ENCODE results near the gene RAI1. TPM values are rescaled to one million over a fixed set of nuclear protein-coding genes. Genes with fewer than 3 reads are reported as not detected.
A peak's percentile ranks its signal among the peaks of the same experiment; 100 is the strongest.
"Not testable (repeated sequence)": the region's sequence is repeated elsewhere in the genome, so short reads cannot be mapped to it uniquely, and the experiment has no call there.

Gene RAI1, protein sequence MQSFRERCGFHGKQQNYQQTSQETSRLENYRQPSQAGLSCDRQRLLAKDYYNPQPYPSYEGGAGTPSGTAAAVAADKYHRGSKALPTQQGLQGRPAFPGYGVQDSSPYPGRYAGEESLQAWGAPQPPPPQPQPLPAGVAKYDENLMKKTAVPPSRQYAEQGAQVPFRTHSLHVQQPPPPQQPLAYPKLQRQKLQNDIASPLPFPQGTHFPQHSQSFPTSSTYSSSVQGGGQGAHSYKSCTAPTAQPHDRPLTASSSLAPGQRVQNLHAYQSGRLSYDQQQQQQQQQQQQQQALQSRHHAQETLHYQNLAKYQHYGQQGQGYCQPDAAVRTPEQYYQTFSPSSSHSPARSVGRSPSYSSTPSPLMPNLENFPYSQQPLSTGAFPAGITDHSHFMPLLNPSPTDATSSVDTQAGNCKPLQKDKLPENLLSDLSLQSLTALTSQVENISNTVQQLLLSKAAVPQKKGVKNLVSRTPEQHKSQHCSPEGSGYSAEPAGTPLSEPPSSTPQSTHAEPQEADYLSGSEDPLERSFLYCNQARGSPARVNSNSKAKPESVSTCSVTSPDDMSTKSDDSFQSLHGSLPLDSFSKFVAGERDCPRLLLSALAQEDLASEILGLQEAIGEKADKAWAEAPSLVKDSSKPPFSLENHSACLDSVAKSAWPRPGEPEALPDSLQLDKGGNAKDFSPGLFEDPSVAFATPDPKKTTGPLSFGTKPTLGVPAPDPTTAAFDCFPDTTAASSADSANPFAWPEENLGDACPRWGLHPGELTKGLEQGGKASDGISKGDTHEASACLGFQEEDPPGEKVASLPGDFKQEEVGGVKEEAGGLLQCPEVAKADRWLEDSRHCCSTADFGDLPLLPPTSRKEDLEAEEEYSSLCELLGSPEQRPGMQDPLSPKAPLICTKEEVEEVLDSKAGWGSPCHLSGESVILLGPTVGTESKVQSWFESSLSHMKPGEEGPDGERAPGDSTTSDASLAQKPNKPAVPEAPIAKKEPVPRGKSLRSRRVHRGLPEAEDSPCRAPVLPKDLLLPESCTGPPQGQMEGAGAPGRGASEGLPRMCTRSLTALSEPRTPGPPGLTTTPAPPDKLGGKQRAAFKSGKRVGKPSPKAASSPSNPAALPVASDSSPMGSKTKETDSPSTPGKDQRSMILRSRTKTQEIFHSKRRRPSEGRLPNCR (N-terminal part only)
- total RNA-seq, result 10 to 100 TPM; 19.9 to 22.4 (median 20.1) TPM

DNA sequence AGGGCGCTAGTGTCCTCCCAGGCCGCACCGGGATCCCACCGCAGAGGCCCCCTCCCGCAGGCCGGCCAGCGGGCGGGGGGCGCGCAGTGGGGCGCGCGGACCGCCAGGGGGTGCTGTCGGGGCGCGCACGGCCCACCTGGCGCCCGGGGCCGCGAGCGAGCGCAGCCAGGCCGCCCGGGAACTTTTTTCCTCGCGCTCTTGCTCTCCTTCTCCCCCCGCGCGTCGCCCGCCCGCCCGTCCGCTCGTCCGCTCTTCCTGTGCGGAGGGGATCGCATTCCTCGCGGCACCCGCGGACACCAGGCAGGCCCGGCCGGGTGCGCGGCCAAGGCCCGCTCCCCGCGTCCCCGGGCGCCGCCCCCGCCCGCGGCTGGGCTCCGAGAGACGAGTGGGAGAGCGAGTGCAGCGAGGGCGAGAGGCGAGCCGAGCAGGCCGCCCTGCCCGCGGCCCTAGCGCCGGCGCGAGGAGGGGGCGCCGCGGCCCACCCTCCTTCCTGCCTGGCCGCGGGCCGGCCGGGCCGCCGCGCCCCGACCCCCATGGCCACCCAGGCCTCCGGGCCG, at the start of gene RAI1:
TSS of gene RAI1 (plus strand) at position 272 of the 557 bp plus-strand sequence. CDS start 111,491 bp downstream, outside the sequence.
- no peaks in the 10 kb centered on the region for H3K27me3 Mint-ChIP-seq (ENCODE audit: low read depth)
- no peaks in the 10 kb centered on the region for H3K9me3 Mint-ChIP-seq
- ATAC-seq (peak; percentile 71 to 72), DNase-seq (peak; percentile 65)
- peaks cover 30% of the 10 kb centered on the region for H3K4me1 Mint-ChIP-seq (ENCODE audit: low read depth)
- peak within 1 kb of the TSS; percentile 87 for H3K4me3 Mint-ChIP-seq
- H3K36me3 Mint-ChIP-seq (ENCODE audit: insufficient read depth), result no peaks in the 10 kb centered on the region

DNA sequence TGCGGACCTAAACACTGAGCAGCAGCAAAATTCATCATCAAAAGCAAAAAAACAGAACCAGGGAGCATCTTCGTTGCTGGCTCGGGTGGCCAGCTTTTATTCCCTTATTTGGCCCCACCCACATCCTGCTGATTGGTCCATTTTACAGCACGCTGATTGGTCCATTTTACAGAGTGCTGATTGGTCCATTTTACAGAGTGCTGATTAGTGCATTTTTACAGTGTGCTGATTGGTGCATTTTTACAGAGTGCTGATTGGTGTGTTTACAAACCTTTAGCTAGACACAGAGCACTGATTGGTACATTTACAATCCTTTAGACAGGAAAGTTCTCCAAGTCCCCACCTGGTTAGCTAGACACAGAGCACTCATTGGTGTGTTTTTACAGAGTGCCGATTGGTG, 48.6 kb upstream of the RAI1 start:
- H3K36me3 Mint-ChIP-seq (ENCODE audit: insufficient read depth); H3K4me1 Mint-ChIP-seq (ENCODE audit: low read depth); DNase-seq; H3K4me3 Mint-ChIP-seq; H3K9me3 Mint-ChIP-seq; ATAC-seq; H3K27me3 Mint-ChIP-seq (ENCODE audit: low read depth): not testable (repeated sequence)

DNA sequence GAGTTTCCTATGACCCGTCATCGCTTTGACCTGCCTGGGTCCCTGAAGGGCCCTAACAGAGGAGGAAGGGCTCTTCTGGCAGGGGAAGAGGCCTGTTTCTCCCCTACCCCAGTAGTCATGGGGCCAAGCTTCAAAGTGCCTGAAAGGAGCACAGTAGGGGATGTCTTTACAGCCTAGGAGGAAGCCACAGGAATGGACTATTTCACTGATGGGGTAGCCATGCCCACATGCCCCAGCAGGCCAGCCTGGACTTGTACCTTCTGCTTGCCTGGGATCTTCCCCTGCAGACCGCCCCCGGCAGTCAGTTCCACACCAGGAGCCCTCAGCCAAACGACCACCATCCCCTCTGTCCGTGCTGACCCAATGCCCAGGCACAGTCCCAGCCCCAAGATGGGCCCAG, 47.9 kb upstream of the RAI1 start:
- Mint-ChIP-seq H3K9me3 (no peaks in the 10 kb centered on the region), H3K36me3 (ENCODE audit: insufficient read depth) (no peaks in the 10 kb centered on the region), H3K4me3 (no peak overlapping the region), H3K4me1 (ENCODE audit: low read depth) (peaks cover 9% of the 10 kb centered on the region), H3K27me3 (ENCODE audit: low read depth) (peaks cover 2% of the 10 kb centered on the region)
- DNase-seq (no peak), ATAC-seq (no peak)

DNA sequence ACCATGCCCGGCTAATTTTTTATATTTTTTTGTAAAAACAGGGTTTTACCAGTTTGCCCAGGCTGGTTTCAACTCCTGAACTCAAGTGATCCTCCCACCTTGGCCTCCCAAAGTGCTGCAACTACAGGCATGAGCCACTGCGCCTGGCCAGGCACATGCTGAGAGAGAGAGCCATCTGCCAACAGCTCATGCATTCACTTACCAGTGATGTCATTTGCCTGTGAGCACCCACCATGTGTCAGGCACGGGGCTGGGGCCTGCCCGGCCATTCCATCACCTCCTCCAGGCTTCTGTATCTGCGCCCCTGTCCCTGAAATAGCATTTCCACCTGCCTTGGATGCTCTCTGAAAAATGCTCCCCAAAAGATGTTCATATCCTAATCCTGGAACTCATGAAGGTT, 46.1 kb upstream of the RAI1 start:
- Mint-ChIP-seq H3K4me3 (no peak overlapping the region), H3K9me3 (no peaks in the 10 kb centered on the region), H3K4me1 (ENCODE audit: low read depth) (no peaks in the 10 kb centered on the region), H3K27me3 (ENCODE audit: low read depth) (peaks cover 2% of the 10 kb centered on the region), H3K36me3 (ENCODE audit: insufficient read depth) (no peaks in the 10 kb centered on the region)
- ATAC-seq (no peak), DNase-seq (no peak)

DNA sequence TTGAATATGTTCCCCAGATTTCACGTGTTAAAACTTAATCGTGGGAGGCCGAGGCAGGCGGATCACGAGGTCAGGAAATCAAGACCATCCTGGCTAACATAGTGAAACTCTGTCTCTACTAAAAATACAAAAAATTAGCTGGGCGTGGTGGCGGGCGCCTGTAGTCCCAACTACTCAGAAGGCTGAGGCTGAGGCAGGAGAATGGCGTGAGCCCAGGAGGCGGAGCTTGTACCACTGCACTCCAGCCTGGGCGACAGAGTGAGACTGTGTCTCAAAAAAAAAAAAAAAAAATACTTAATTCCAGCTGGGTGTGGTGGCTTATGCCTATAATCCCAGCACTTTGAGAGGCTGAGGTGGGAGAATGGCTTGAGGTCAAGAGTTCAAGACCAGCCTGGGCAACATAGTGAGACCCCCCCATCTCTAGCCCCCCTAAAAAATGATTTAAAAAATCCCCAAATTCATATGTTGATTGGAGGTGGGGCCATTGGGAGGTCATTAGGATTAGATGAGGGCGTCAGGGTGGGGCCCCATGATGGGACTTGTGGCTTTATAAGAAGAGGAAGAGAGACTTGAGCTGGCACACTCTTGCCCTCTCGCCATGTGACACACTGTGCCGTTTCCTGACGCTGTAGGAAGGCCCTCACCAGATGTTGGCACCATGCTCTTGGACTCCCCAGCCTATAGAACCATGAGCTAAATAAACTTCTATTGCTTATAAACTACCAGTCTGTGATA, 45.6 kb upstream of the RAI1 start:
- not testable (repeated sequence) for H3K4me1 Mint-ChIP-seq (ENCODE audit: low read depth); H3K36me3 Mint-ChIP-seq (ENCODE audit: insufficient read depth)

DNA sequence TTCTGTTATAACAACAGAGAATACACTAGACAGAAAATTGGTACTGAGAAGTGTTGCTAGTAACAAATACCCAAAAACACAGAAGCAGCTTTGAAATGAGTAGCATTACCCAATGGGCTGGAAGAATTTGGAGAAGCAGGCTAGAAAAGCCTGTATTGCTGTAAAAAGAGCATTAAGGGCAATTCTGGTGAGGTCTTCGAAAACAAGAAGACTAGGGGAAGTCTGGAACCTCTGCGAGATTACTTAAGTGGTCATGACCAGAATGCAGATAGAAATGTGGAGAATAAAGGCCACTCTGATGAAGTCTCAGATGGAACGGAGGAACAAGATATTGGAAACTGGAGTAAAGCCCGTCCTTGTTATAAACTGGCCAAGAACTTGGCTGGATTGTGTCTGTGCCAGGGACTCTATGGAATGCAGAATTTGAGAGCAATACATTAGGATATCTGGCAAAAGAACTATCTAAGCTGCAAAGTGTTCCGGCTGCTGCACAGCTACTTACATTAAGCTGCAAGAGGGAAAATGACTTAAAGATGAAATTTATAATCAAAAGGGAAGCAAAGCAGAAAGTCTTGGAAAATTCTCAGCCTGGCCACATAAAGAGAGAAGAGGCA, 44.9 kb upstream of the RAI1 start:
- no peak for DNase-seq
- no peak for ATAC-seq
- Mint-ChIP-seq H3K4me1 (ENCODE audit: low read depth) (no peaks in the 10 kb centered on the region), H3K27me3 (ENCODE audit: low read depth) (peaks cover 2% of the 10 kb centered on the region), H3K36me3 (ENCODE audit: insufficient read depth) (no peaks in the 10 kb centered on the region), H3K4me3 (no peak overlapping the region), H3K9me3 (no peaks in the 10 kb centered on the region)

More for the DNA sequence above, 45.6 kb upstream of the RAI1 start:
- not testable (repeated sequence) for ATAC-seq; H3K4me3 Mint-ChIP-seq; H3K27me3 Mint-ChIP-seq (ENCODE audit: low read depth); H3K9me3 Mint-ChIP-seq; DNase-seq

DNA sequence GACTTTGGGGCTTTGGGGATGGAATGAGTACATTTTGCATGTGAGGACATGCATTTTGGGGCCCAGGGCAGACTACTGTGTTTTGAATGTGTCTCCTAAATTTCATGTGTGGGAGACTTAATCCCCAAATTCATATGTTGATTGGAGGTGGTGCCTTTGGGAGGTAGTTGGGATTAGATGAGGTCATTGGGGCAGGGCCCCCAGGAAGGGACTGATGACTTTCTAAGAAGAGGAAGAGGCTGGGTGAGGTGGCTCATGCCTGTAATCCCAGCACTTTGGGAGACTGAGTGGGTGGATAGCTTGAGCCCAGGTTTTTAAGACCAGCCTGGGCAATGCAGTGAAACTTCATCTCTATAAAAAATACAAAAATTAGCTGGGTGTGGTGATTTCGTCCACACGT, 42.8 kb upstream of the RAI1 start:
- no peak for DNase-seq
- H3K9me3 Mint-ChIP-seq, result no peaks in the 10 kb centered on the region
- no peaks in the 10 kb centered on the region for H3K4me1 Mint-ChIP-seq (ENCODE audit: low read depth)
- H3K36me3 Mint-ChIP-seq (ENCODE audit: insufficient read depth), result no peaks in the 10 kb centered on the region
- no peak for ATAC-seq
- peaks cover 2% of the 10 kb centered on the region for H3K27me3 Mint-ChIP-seq (ENCODE audit: low read depth)
- no peak overlapping the region for H3K4me3 Mint-ChIP-seq

DNA sequence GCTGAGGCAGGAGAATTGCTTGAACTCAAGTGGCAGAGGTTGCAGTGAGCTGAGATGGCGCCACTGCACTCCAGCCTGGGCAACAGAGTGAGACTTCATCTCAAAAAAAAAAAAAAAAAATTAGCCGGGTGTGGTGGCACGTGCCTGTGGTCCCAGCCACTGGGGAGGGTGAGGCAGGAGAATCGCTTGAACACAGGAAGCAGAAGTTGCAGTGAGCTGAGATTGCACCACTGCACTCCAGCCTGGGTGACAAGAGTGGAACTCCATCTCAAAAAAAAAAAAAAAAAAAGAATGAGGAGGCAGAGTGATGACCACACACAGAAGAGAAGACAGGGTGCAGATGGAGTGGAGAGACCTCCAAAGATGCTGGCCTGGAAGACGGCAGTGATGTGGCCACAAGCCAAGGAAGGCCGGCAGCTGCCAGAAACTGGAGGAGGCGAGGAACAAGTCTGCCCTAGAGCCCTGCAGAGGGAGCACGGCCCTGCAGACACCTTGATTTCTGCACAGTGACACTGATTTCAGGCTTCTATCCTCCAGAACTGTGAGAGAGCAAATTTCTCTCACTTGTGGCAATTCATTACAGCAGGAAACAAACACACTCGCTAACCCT, 41.5 kb upstream of the RAI1 start:
- DNase-seq; H3K27me3 Mint-ChIP-seq (ENCODE audit: low read depth); H3K4me1 Mint-ChIP-seq (ENCODE audit: low read depth); H3K36me3 Mint-ChIP-seq (ENCODE audit: insufficient read depth); ATAC-seq; H3K9me3 Mint-ChIP-seq; H3K4me3 Mint-ChIP-seq: not testable (repeated sequence)

DNA sequence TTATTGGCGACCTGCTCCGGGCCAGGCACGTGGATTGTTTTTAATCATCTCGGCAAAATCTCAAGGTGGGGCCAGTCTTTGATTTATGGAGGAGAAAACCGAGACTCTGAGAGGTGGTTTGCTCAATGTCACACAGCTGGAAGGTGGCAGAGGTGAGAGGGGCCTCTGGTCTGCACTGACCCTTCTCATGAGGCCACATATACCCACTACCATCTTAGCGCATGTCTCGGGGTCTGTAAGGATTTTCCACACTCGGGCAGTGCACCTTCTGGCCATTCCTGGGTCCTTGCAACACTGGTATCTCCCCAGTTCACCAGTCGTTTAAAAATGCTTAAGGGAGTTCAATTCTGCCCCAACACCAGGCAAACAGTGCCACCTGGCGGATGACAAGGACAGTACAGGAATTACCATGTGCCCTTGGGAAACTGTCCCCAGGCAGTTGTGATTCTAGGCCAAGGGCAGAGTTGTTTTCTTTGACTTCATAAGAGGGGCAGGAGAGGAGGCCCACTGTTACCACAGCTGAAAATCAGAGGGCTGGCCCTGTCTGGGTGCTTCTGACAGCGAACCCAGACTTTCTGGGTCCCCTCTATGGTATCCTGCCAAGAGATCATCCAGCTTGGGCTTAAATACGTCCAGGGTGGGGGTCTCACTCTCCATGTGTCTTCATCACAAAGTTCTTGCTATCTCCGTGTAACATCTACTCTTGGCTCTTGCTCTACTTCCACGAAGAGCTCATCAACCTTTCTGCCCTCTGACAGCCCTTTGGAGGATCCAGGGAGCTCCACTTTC, 39.4 kb upstream of the RAI1 start:
- peak; percentile 79 for DNase-seq
- Mint-ChIP-seq H3K4me3 (no peak overlapping the region), H3K27me3 (ENCODE audit: low read depth) (no peaks in the 10 kb centered on the region), H3K9me3 (no peaks in the 10 kb centered on the region), H3K36me3 (ENCODE audit: insufficient read depth) (no peaks in the 10 kb centered on the region), H3K4me1 (ENCODE audit: low read depth) (no peaks in the 10 kb centered on the region)
- ATAC-seq, result peak; percentile 84 to 90

DNA sequence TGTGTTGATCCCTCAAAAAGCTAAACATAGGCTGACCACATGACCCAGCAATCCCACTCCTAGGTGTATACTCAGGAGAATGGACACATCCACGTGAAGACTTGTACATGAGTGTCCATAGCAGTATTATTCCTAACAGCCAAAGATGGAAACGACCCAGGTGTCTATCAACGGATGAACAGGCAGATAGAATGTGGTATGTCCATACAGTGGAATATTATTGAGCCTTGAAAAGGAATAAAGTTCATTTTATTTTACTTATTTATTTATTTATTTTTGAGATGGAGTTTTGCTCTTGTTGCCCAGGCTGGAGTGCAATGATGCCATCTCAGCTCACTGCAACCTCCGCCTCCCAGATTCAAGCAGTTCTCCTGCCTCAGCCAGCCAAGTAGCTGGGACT, 36.1 kb upstream of the RAI1 start:
- not testable (repeated sequence) for H3K27me3 Mint-ChIP-seq (ENCODE audit: low read depth); H3K9me3 Mint-ChIP-seq; H3K4me3 Mint-ChIP-seq; H3K36me3 Mint-ChIP-seq (ENCODE audit: insufficient read depth); DNase-seq; ATAC-seq; H3K4me1 Mint-ChIP-seq (ENCODE audit: low read depth)

DNA sequence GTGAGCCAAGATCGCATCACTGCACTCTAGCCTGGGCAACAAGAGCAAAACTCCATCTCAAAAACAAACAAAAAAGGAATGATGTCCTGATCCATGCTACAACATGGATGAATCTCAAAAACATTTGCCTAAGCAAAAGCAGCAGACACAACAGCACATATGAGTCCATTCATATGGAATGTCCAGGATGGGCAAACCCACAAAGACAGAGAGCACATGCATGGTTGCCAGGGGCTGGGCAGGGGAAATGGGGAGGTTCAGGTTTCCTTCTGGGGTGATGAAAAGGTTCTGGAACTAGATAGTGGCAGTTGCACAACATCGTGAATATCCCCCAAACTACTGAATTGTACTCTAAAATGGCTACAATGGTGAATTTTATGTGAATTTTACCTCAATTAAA, 35.3 kb upstream of the RAI1 start:
- H3K36me3 Mint-ChIP-seq (ENCODE audit: insufficient read depth), result no peaks in the 10 kb centered on the region
- H3K27me3 Mint-ChIP-seq (ENCODE audit: low read depth), result no peaks in the 10 kb centered on the region
- H3K4me1 Mint-ChIP-seq (ENCODE audit: low read depth), result no peaks in the 10 kb centered on the region
- H3K4me3 Mint-ChIP-seq, result no peak overlapping the region
- ATAC-seq, result no peak
- peaks cover 3% of the 10 kb centered on the region for H3K9me3 Mint-ChIP-seq
- DNase-seq, result no peak

DNA sequence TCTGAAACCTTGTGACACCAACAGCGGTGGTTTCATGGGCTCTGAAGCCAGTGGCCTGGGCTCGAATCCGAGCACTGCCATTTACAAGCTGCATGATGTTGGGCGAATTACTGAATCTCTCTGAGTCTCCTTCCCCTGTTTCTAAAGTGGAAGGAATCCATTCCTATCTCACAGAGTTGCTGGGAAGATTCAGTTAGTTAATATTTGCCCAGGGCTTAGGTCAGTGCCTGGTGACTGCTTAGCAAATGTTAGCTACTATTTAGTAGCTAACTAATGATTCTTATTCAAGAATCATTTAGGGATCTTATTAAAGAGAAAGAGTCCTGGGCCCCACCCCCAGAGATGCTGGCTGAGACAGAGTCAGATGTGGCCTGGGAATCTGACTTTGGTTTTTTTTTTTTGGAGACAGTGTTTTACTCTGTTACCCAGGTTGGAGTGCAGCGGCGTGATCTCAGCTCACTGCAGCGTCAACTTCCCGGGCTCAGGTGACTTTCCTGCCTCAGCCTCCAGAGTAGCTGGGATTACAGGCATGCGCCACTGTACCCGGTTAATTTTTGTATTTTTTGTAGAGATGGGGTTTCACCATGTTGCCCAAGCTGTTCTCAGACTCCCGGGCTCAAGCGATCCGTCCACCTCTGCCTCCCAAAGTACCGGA, 33.6 kb upstream of the RAI1 start:
- Mint-ChIP-seq H3K27me3 (ENCODE audit: low read depth) (no peaks in the 10 kb centered on the region), H3K36me3 (ENCODE audit: insufficient read depth) (no peaks in the 10 kb centered on the region), H3K4me1 (ENCODE audit: low read depth) (no peaks in the 10 kb centered on the region), H3K9me3 (peaks cover 3% of the 10 kb centered on the region), H3K4me3 (no peak overlapping the region)
- ATAC-seq, result no peak
- DNase-seq, result no peak
